Keratinocyte (primary cell): Measurements from ENCODE around the gene TADA2B.

ENCODE experiments used
- CTCF ChIP-seq, 3 experiments: IDR thresholded peaks in 1 of 3; conservative IDR thresholded peaks in 1 of 3; optimal IDR thresholded peaks in 1 of 3; 2 replicates in 2 of 3; 3 replicates in 1 of 3; pipeline versions ENCODE3 to v1.5.1; 2011; ENCODE audit warnings: low read length in 3 of 3, mild to moderate bottlenecking in 3 of 3, moderate library complexity in 2 of 3, control low read depth in 1 of 3, inconsistent platforms in 1 of 3; ENCODE audit not compliant: insufficient read depth in 2 of 3; ENCODE audit errors: extremely low read depth in 1 of 3
- EZH2 ChIP-seq: IDR thresholded peaks from one replicate; pipeline ENCODE4 v1.6.1; 2012; ENCODE audit warnings: inconsistent platforms, mild to moderate bottlenecking, low read length, moderate library complexity

GRCh38 chr4:7023486-7023885 is 19.7 kb upstream of the TADA2B start:
- TF ChIP-seq CTCF (optimal IDR thresholded peaks at IDR 0.05 in 1 of 3, IDR thresholded peaks at IDR 0.05 in 1 of 3, conservative IDR thresholded peaks at IDR 0.05 in 1 of 3; ENCODE audit: extremely low read depth in 1 of 3, insufficient read depth in 2 of 3, low read length in 3 of 3) (no peak), EZH2 (no peak)
